ENCODE data around the gene ELP4.

ELP4 gene

GRCh38 chr11:31801298-31801702 lies 291.7 kb downstream of the ELP4 start:
- no peaks in the 10 kb centered on the region for H3K36me3 ChIP-seq (ENCODE audit: insufficient read depth, low read length)
- H3K27me3 ChIP-seq (ENCODE audit: insufficient read depth, low read length, poor library complexity) = peaks cover 21% of the 10 kb centered on the region
- no peak for TF ChIP-seq CTCF (IDR thresholded peaks at IDR 0.05; ENCODE audit: borderline replicate concordance, extremely low read depth, low read length, poor library complexity, severe bottlenecking)
- TF ChIP-seq EZH2 (IDR thresholded peaks at IDR 0.05; ENCODE audit: borderline replicate concordance, low read depth, low read length, severe bottlenecking) = no peak
- no peak overlapping the region for H3K4me3 ChIP-seq (ENCODE audit: low read depth in 1 of 2, low read length in 2 of 2)
- no peak overlapping the region for H3K4me2 ChIP-seq (ENCODE audit: insufficient read depth, low read length)
- H3K79me2 ChIP-seq (ENCODE audit: insufficient read depth, low read length) = no peaks in the 10 kb centered on the region
- H4K20me1 ChIP-seq (ENCODE audit: insufficient read depth, low read length) = no peaks in the 10 kb centered on the region
- no peak overlapping the region for H2AFZ ChIP-seq (ENCODE audit: low read depth, low read length)
- no peak for DNase-seq
- no peak overlapping the region for H3K9ac ChIP-seq (ENCODE audit: low read depth, low read length)
- no peak for ATAC-seq (ENCODE audit: insufficient read depth, low read depth)
- H3K9me3 ChIP-seq (ENCODE audit: insufficient read depth, low read length, severe bottlenecking) = no peaks in the 10 kb centered on the region
- H3K27ac ChIP-seq (ENCODE audit: low read length) = no peak overlapping the region
- H3K4me1 ChIP-seq (ENCODE audit: insufficient read depth, low read length) = no peaks in the 10 kb centered on the region

- H3K27me3 ChIP-seq (ENCODE audit: insufficient read depth, low read length, poor library complexity) = peaks cover 24% of the 10 kb centered on the region
- TF ChIP-seq EZH2 (IDR thresholded peaks at IDR 0.05; ENCODE audit: borderline replicate concordance, low read depth, low read length, severe bottlenecking) (no peak), CTCF (IDR thresholded peaks at IDR 0.05; ENCODE audit: borderline replicate concordance, extremely low read depth, low read length, poor library complexity, severe bottlenecking) (no peak)
- DNase-seq = no peak
These were observed 292.5 kb downstream of the ELP4 start for GRCh38 chr11:31802000-31802551.

GRCh38 chr11:31802609-31802989 lies 293.0 kb downstream of the ELP4 start:
- DNase-seq = no peak
- no peaks in the 10 kb centered on the region for H4K20me1 ChIP-seq (ENCODE audit: insufficient read depth, low read length)
- H2AFZ ChIP-seq (ENCODE audit: low read depth, low read length) = no peak overlapping the region
- no peak overlapping the region for H3K27ac ChIP-seq (ENCODE audit: low read length)
- H3K79me2 ChIP-seq (ENCODE audit: insufficient read depth, low read length) = no peaks in the 10 kb centered on the region
- H3K4me3 ChIP-seq (ENCODE audit: low read depth in 1 of 2, low read length in 2 of 2) = no peak overlapping the region
- no peak overlapping the region for H3K4me2 ChIP-seq (ENCODE audit: insufficient read depth, low read length)
- H3K9me3 ChIP-seq (ENCODE audit: insufficient read depth, low read length, severe bottlenecking) = no peaks in the 10 kb centered on the region
- no peak overlapping the region for H3K9ac ChIP-seq (ENCODE audit: low read depth, low read length)
- H3K36me3 ChIP-seq (ENCODE audit: insufficient read depth, low read length) = no peaks in the 10 kb centered on the region
- ATAC-seq (ENCODE audit: insufficient read depth, low read depth) = no peak
- peaks cover 30% of the 10 kb centered on the region for H3K27me3 ChIP-seq (ENCODE audit: insufficient read depth, low read length, poor library complexity)
- TF ChIP-seq CTCF (IDR thresholded peaks at IDR 0.05; ENCODE audit: borderline replicate concordance, extremely low read depth, low read length, poor library complexity, severe bottlenecking) (no peak), EZH2 (IDR thresholded peaks at IDR 0.05; ENCODE audit: borderline replicate concordance, low read depth, low read length, severe bottlenecking) (no peak)
- no peaks in the 10 kb centered on the region for H3K4me1 ChIP-seq (ENCODE audit: insufficient read depth, low read length)

More at GRCh38 chr11:31802000-31802551, 292.5 kb downstream of the ELP4 start:
- H3K4me1 ChIP-seq (ENCODE audit: insufficient read depth, low read length) = no peaks in the 10 kb centered on the region
- H3K36me3 ChIP-seq (ENCODE audit: insufficient read depth, low read length) = no peaks in the 10 kb centered on the region
- H3K9ac ChIP-seq (ENCODE audit: low read depth, low read length) = no peak overlapping the region
- no peak overlapping the region for H3K27ac ChIP-seq (ENCODE audit: low read length)
- no peaks in the 10 kb centered on the region for H3K9me3 ChIP-seq (ENCODE audit: insufficient read depth, low read length, severe bottlenecking)
- no peak overlapping the region for H3K4me3 ChIP-seq (ENCODE audit: low read depth in 1 of 2, low read length in 2 of 2)
- H4K20me1 ChIP-seq (ENCODE audit: insufficient read depth, low read length) = no peaks in the 10 kb centered on the region
- H3K79me2 ChIP-seq (ENCODE audit: insufficient read depth, low read length) = no peaks in the 10 kb centered on the region
- no peak overlapping the region for H3K4me2 ChIP-seq (ENCODE audit: insufficient read depth, low read length)
- no peak overlapping the region for H2AFZ ChIP-seq (ENCODE audit: low read depth, low read length)
- no peak for ATAC-seq (ENCODE audit: insufficient read depth, low read depth)
